Loucy (cell line): ENCODE results near the gene MAD1L1.

Source experiments
- H2AFZ ChIP-seq: fragments of 200-600 bp; sonication (generic); 2 replicates; pipeline ENCODE4 v1.6.0; 2016; ENCODE audit warnings: antibody characterized with exemption, mild to moderate bottlenecking, low read length, moderate library complexity
- H3F3A ChIP-seq: fragments of 200-600 bp; 2 replicates; pipeline ENCODE4 v1.6.0; 2016; ENCODE audit warnings: antibody characterized with exemption, low read depth, mild to moderate bottlenecking
- H3K27me3 ChIP-seq: fragments of 200-600 bp; sonication (generic); 2 replicates; pipeline ENCODE4 v1.6.1; 2014; ENCODE audit warnings: low read length, mild to moderate bottlenecking; ENCODE audit not compliant: insufficient read depth, poor library complexity, severe bottlenecking
- H3K36me3 ChIP-seq: fragments of 200-600 bp; sonication (generic); 2 replicates; pipeline ENCODE4 v1.6.1; 2016; ENCODE audit warnings: low read length; ENCODE audit not compliant: insufficient read depth
- H3K4me1 ChIP-seq: fragments of 200-600 bp; sonication (generic); 2 replicates; pipeline ENCODE4 v1.5.1; 2014; ENCODE audit warnings: low read length, mild to moderate bottlenecking; ENCODE audit not compliant: insufficient read depth, poor library complexity, severe bottlenecking
- H3K4me2 ChIP-seq: fragments of 200-600 bp; sonication (generic); 2 replicates; pipeline ENCODE4 v1.6.0; 2014; ENCODE audit warnings: antibody characterized with exemption, low read length, low read depth, mild to moderate bottlenecking; ENCODE audit not compliant: poor library complexity, severe bottlenecking
- H3K4me3 ChIP-seq: fragments of 200-600 bp; sonication (generic); 2 replicates; pipeline ENCODE4 v1.5.1; 2014; ENCODE audit warnings: low read length, mild to moderate bottlenecking, mixed read lengths; ENCODE audit not compliant: poor library complexity, severe bottlenecking
- H3K79me2 ChIP-seq: fragments of 200-600 bp; sonication (generic); 2 replicates; pipeline ENCODE4 v1.6.1; 2014; ENCODE audit warnings: low read length; ENCODE audit not compliant: insufficient read depth
- H3K9ac ChIP-seq: fragments of 200-600 bp; sonication (generic); 2 replicates; pipeline ENCODE4 v1.6.0; 2014; ENCODE audit warnings: mild to moderate bottlenecking, low read depth, low read length, moderate library complexity; ENCODE audit not compliant: poor library complexity, severe bottlenecking
- H3K9me2 ChIP-seq: fragments of 200-600 bp; sonication (generic); replicated peaks from 2 replicates; pipeline ENCODE4 v1.6.1; 2016; ENCODE audit warnings: low read depth, low read length, mixed read lengths
- H3K9me3 ChIP-seq: fragments of 200-600 bp; sonication (generic); 2 replicates; pipeline ENCODE4 v1.6.1; 2014; ENCODE audit warnings: mild to moderate bottlenecking, antibody characterized with exemption, low read length, low read depth; ENCODE audit not compliant: insufficient read depth
- H4K20me1 ChIP-seq: fragments of 200-600 bp; sonication (generic); 2 replicates; pipeline ENCODE4 v1.6.0; 2014; ENCODE audit warnings: antibody characterized with exemption, low read length, mild to moderate bottlenecking; ENCODE audit not compliant: insufficient read depth, poor library complexity, severe bottlenecking
- EZH2phosphoT487 ChIP-seq: fragments of 200-600 bp; IDR thresholded peaks from 2 replicates; pipeline ENCODE4 v1.6.1; 2018; ENCODE audit warnings: antibody characterized with exemption, mild to moderate bottlenecking, moderate library complexity, borderline replicate concordance
- TF ChIP-seq, protein P1 (sequence below): fragments of 200-600 bp; sonication (generic); conservative IDR thresholded peaks from 2 replicates; pipeline ENCODE4 v1.5.1; 2014; ENCODE audit warnings: mild to moderate bottlenecking, antibody characterized with exemption, low read length

The MAD1L1 gene

DNA sequence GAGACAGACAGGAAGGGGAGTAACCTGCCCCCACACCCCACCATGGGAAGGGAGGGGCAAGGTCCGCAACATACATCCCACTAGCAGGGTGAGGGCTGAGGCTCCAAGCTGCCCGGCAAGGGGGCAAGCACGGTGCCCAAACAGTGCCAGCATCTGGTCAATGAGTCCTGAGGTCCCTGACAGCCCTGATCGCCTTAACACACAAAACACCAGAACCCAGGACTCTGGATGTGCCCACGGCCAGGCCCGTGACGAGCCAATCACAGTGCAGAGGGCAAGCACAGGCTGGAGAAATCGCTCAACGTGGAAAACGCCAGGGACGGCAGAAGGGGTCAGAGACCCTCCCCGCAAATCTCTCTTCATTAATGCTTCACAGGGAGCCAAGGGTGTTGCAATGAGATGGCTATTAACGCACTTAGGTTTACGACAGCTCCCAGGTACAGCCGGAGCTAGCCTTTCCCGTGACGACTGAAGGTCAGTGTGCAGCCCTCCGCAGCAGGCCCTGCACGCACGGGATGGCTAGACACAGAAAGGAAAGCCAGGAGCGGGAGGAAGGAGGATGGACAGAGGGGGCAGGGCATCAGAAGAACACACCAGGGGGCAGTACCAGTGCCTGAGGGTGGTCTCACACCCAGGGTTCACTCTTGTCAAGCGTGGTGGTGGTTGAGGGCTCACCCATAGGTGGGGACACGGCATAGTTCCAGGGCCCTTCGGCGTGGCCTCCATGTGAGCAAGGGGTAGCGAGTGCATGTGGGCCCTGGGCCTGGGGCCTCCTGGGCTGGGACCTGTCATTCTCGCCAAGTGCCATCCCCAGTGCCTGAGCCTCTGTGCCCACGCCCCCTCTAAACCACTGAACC, 220.5 kb downstream of the MAD1L1 start:
- Histone ChIP-seq H3K79me2 (no peaks in the 10 kb centered on the region), H3K4me3 (no peak overlapping the region), H3K9ac (no peak overlapping the region), H4K20me1 (no peaks in the 10 kb centered on the region), H3F3A (no peaks in the 10 kb centered on the region), H3K9me3 (no peaks in the 10 kb centered on the region), H3K27me3 (no peaks in the 10 kb centered on the region), H3K4me2 (no peak overlapping the region), H3K36me3 (peaks cover 22% of the 10 kb centered on the region; the same call in 1 of the 2 replicates), H3K9me2 (no peaks in the 10 kb centered on the region), H2AFZ (no peak overlapping the region), H3K4me1 (no peaks in the 10 kb centered on the region)
- TF ChIP-seq, protein P1, sequence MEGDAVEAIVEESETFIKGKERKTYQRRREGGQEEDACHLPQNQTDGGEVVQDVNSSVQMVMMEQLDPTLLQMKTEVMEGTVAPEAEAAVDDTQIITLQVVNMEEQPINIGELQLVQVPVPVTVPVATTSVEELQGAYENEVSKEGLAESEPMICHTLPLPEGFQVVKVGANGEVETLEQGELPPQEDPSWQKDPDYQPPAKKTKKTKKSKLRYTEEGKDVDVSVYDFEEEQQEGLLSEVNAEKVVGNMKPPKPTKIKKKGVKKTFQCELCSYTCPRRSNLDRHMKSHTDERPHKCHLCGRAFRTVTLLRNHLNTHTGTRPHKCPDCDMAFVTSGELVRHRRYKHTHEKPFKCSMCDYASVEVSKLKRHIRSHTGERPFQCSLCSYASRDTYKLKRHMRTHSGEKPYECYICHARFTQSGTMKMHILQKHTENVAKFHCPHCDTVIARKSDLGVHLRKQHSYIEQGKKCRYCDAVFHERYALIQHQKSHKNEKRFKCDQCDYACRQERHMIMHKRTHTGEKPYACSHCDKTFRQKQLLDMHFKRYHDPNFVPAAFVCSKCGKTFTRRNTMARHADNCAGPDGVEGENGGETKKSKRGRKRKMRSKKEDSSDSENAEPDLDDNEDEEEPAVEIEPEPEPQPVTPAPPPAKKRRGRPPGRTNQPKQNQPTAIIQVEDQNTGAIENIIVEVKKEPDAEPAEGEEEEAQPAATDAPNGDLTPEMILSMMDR = no peak
- no peak for TF ChIP-seq EZH2phosphoT487

DNA sequence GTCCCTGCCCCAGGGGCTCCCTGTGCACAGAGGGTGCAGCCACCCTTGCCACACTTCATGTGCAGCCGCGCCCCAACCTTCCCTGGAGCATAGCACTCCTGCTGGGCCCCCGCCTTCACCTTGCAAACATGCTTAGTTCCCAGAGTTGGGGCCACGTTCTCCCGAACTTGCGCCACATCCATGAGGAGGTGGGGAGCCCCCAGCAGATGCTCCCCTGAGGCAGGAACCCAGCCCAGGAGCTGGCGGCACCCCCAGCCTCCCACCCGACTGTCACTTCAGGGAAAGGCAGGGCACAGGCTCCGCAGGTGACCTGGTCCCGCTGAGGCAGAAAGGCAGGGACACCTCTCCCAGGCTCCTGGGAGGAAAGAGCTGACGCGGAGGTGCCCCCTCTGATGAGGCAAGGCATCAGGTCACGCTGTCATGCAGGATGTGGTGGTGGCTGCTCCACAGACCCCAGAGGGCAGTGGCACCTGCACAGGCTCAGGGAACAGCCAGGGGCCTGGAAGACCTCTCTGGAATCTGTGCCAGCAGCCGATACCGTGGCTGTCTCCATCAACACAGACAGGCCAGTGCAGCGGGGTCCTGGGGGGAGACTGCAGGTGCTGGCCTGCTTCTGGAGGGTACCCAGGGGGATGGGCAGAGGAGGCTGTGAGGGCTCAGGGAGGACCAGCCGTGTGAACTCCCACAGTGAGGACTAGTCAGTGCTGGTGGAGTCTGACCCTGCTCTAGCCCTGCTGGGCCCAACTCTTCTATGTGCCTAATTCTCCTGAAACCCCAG, 221.3 kb downstream of the MAD1L1 start:
- no peak for TF ChIP-seq EZH2phosphoT487
- TF ChIP-seq, protein P1 = no peak
- Histone ChIP-seq H3K36me3 (peaks cover 26% of the 10 kb centered on the region; the same call in 1 of the 2 replicates), H3K9me2 (no peaks in the 10 kb centered on the region), H3K27me3 (no peaks in the 10 kb centered on the region), H3K79me2 (no peaks in the 10 kb centered on the region; the same call in 1 of the 2 replicates), H3K4me1 (no peaks in the 10 kb centered on the region), H3K9ac (no peak overlapping the region), H4K20me1 (no peaks in the 10 kb centered on the region), H3K4me3 (no peak overlapping the region), H3F3A (no peaks in the 10 kb centered on the region), H3K9me3 (no peaks in the 10 kb centered on the region), H2AFZ (no peak overlapping the region), H3K4me2 (no peak overlapping the region)

- Histone ChIP-seq H3K79me2 (no peaks in the 10 kb centered on the region; the same call in 1 of the 2 replicates), H3K36me3 (peaks cover 28% of the 10 kb centered on the region; the same call in 1 of the 2 replicates), H3F3A (no peaks in the 10 kb centered on the region), H3K9ac (no peak overlapping the region), H3K4me3 (no peak overlapping the region), H3K4me1 (no peaks in the 10 kb centered on the region), H2AFZ (no peak overlapping the region), H4K20me1 (no peaks in the 10 kb centered on the region), H3K4me2 (no peak overlapping the region), H3K9me3 (no peaks in the 10 kb centered on the region), H3K27me3 (no peaks in the 10 kb centered on the region), H3K9me2 (no peaks in the 10 kb centered on the region)
- TF ChIP-seq, protein P1 = no peak
- TF ChIP-seq EZH2phosphoT487 = no peak
Measured at GRCh38 chr7:2010551-2011265, 222.0 kb downstream of the MAD1L1 start.
